H1 (cell line): ENCODE measurements around the gene NAV3. TPM values are rescaled to one million over a fixed set of nuclear protein-coding genes. Genes with fewer than 3 reads are reported as not detected.

ENCODE experiments used
- SP2 ChIP-seq: IDR thresholded peaks from 2 replicates; pipeline ENCODE4 v1.6.1; 2012; ENCODE audit warnings: mild to moderate bottlenecking, low read length, inconsistent platforms
- polyA plus RNA-seq, 7 experiments: library from polyadenylated mRNA; depleted of rRNA in 3 of 7; stranded (reverse) in 5 of 7; unstranded in 2 of 7; fragments of >200 nt in 5 of 7; fragments of 200-250 nt in 2 of 7; gene quantifications; 1 replicate in 5 of 7; 2 replicates in 1 of 7; 4 replicates in 1 of 7; pipeline versions ENCODE4 v1.2.1 to v1.2.3, GENCODE V29; 2011 to 2013; ENCODE audit warnings: missing spikeins in 2 of 7, mixed read lengths in 2 of 7
- total RNA-seq: library from RNA; stranded (reverse); fragmentation: NEBNext Ultra II Directional; extraction: Animal tissue kit (Norgen Biotek cat#: 25700); gene quantifications from 2 replicates; pipeline ENCODE4 v1.2.1, GENCODE V29; 2021
- TF ChIP-seq, protein P1 (sequence below): IDR thresholded peaks from 2 replicates; pipeline ENCODE4 v1.6.1; 2011; ENCODE audit warnings: low read length, improper control_type of control experiment

Gene NAV3
- total and polyA plus RNA-seq, 2 of the 8 experiments (the other 6 are each of a cell fraction or from before 2014, with no cell fraction given), result 0.47 to 5.0 TPM

DNA sequence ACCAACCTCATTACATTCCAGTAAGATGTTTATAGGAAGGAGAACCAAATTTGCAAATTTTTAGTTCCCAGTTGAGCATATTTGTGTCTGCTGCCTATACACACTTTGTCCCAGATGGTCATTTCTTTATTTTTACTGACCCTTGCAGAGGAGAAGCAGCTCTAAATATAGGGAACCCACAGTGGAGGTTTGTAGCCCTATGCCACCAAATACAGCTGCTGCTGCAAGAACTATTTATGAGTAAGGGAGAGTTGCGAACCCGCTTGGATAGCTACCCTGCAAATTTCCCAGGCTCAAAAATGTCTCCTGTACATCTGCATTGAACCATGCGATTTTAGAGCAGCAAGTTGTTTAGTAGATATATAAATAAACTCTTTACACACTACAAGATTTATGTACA is 48.2 kb downstream of the NAV3 start (continued):
- TF ChIP-seq, protein P1, sequence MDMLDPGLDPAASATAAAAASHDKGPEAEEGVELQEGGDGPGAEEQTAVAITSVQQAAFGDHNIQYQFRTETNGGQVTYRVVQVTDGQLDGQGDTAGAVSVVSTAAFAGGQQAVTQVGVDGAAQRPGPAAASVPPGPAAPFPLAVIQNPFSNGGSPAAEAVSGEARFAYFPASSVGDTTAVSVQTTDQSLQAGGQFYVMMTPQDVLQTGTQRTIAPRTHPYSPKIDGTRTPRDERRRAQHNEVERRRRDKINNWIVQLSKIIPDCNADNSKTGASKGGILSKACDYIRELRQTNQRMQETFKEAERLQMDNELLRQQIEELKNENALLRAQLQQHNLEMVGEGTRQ, result no peak
- no peak for TF ChIP-seq SP2
